ENCODE results near the gene MEX3D. TPM values are rescaled to one million over a fixed set of nuclear protein-coding genes. Genes with fewer than 3 reads are reported as not detected.

The MEX3D gene
- total RNA-seq, 1 donor from 2014 or later: 19.3 TPM

- no peak for DNase-seq
These were observed 25.3 kb upstream of the MEX3D start for GRCh38 chr19:1593501-1593772.

GRCh38 chr19:1592755-1593500 is 24.8 kb upstream of the MEX3D start, which contains the start of gene MBD3:
Gene MBD3 (minus strand): TSS chr19:1592865. CDS start chr19:1592631, 234 bp downstream.
- DNase-seq: peak; percentile 89

GRCh38 chr19:1592024-1592754 is 24.1 kb upstream of the MEX3D start:
- DNase-seq: peak; percentile 64

GRCh38 chr19:1591421-1592023 is 23.4 kb upstream of the MEX3D start:
- no peak for DNase-seq

- no peak for DNase-seq
These were observed 22.7 kb upstream of the MEX3D start for GRCh38 chr19:1590641-1591397.

GRCh38 chr19:1587872-1588271 is 19.7 kb upstream of the MEX3D start:
- no peak for DNase-seq

- no peak for DNase-seq
These were observed 17.1 kb upstream of the MEX3D start for GRCh38 chr19:1585243-1585580.

- DNase-seq: no peak
These were observed 16.5 kb upstream of the MEX3D start for GRCh38 chr19:1584500-1585242.

GRCh38 chr19:1582201-1582600 is 14.1 kb upstream of the MEX3D start:
- no peak for DNase-seq

- no peak for DNase-seq
These were observed 12.8 kb upstream of the MEX3D start for GRCh38 chr19:1580957-1581356.

- no peak for DNase-seq
These were observed 12.3 kb upstream of the MEX3D start for GRCh38 chr19:1580382-1580781.

GRCh38 chr19:1579222-1579621 is 11.1 kb upstream of the MEX3D start:
- no peak for DNase-seq

GRCh38 chr19:1577929-1578618 is 9.9 kb upstream of the MEX3D start:
- no peak for DNase-seq

- DNase-seq: no peak
These were observed 9.2 kb upstream of the MEX3D start for GRCh38 chr19:1577090-1577928.

GRCh38 chr19:1576242-1577089 is 8.3 kb upstream of the MEX3D start:
- DNase-seq: no peak

GRCh38 chr19:1575323-1576241 is 7.5 kb upstream of the MEX3D start:
- no peak for DNase-seq

- no peak for DNase-seq
These were observed 6.4 kb upstream of the MEX3D start for GRCh38 chr19:1574354-1575136.

GRCh38 chr19:1572795-1573194 is 4.7 kb upstream of the MEX3D start:
- DNase-seq: no peak

Data from skin of body (tissue), 2 donors.